GM12892 (cell line): ENCODE measurements around the gene L3MBTL3.
A peak's percentile ranks its signal among the peaks of the same experiment; 100 is the strongest.

Experiments used
- DNase-seq: peaks from one replicate; pipeline ENCODE4 v3.0.0; 2011; ENCODE audit not compliant: insufficient read length
- FAIRE-seq: peaks from 2 replicates; lab custom pipeline; 2011; peaks lifted over from hg19 to GRCh38; lab: Jason Lieb, UNC
- POLR2A ChIP-seq: IDR thresholded peaks from 2 replicates; pipeline ENCODE4 v1.6.1; 2011; ENCODE audit warnings: low read depth, low read length, control low read depth
- POLR2AphosphoS5 ChIP-seq: IDR thresholded peaks from 2 replicates; pipeline ENCODE4 v1.6.1; 2011; ENCODE audit warnings: low read depth, low read length, control low read depth
- TAF1 ChIP-seq: IDR thresholded peaks from 2 replicates; pipeline ENCODE4 v1.6.1; 2011; ENCODE audit warnings: low read depth, mild to moderate bottlenecking, control low read depth, low read length, borderline replicate concordance

L3MBTL3 gene

DNA sequence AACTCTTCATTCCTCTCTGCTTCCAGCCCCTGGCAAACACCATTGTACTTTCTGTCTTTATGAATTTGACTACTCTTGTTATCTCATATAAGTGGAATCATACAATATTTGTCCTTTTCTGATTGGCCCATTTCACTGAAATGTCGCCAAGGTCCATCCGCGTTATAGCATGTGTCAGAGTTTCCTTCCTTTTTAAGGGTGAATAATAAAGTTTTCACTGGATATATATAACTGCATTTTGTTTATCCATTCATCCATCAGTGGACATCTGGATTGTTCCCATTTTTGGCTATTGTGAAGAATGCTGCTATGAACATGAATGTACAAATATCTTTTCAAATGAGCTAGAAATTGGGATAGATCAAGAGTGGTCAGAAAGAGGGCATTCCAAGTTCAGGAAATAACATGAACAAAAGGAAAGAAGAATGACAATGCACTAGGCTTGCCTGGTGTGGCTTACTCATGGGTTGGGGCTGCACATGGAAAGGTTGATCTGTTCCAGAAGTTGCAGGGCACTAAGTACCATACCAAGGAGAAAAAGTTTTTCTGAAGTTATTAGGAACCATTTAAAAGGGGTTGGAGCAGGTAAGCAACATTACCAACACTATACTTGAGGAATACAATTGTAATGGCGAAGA, 10.0 kb upstream of the L3MBTL3 start:
- DNase-seq, result no peak
- TF ChIP-seq POLR2AphosphoS5 (no peak), POLR2A (no peak), TAF1 (no peak)
- FAIRE-seq, result no peak

DNA sequence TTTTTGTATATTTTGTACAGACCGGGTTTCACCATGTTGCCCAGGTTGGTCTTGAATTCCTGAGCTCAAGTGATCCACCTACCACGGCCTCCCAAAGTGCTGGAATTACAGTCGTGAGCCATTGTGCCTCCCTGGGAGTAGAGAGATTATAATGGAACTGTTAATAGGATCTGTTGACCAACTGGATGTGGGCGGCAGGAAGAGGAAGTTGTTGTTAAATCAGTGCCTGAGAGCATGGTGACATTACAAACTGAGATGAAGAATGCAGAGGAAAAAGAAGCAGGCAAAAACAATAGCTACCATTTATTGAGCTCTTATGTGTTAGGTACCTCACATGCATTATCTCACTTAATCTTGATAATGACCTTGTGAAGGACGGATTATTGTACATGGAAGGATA, 9.2 kb upstream of the L3MBTL3 start:
- no peak for TF ChIP-seq TAF1
- no peak for TF ChIP-seq POLR2A
- no peak for TF ChIP-seq POLR2AphosphoS5
- FAIRE-seq, result no peak
- DNase-seq, result no peak

DNA sequence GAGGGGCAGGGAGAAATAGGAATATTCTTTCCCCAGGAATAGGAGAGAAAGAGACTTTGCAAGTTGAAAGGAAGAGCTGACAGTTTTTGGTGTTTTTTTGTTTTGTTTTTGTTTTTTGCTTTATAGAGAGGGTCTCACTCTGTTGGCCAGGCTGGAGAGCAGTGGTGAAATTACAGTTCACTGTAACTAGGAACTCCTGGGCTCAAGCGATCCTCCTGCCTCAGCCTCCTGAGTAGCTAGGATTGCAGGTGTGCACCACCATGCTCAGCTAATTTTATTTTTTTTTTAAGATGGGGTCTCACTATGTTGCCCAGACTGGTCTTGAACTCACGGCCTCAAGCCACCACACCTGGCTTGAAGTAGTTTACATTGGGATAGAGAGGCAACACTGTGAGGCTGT, 8.0 kb upstream of the L3MBTL3 start:
- FAIRE-seq (no peak), DNase-seq (no peak)
- TF ChIP-seq TAF1 (no peak), POLR2AphosphoS5 (no peak), POLR2A (no peak)

GRCh38 chr6:130012728-130013127, 5.7 kb upstream of the L3MBTL3 start:
- no peak for DNase-seq
- FAIRE-seq, result no peak
- TF ChIP-seq POLR2AphosphoS5 (no peak), TAF1 (no peak), POLR2A (no peak)

- DNase-seq (peak; percentile 21), FAIRE-seq (no peak)
- TF ChIP-seq POLR2A (no peak), TAF1 (no peak), POLR2AphosphoS5 (no peak)
Observed at GRCh38 chr6:130018744-130019325, 454 bp downstream of the L3MBTL3 start.

GRCh38 chr6:130019326-130020072, 1.1 kb downstream of the L3MBTL3 start:
- TF ChIP-seq POLR2AphosphoS5, result no peak
- no peak for TF ChIP-seq TAF1
- no peak for TF ChIP-seq POLR2A
- FAIRE-seq, result peak; percentile 56
- peak; percentile 17 for DNase-seq

DNA sequence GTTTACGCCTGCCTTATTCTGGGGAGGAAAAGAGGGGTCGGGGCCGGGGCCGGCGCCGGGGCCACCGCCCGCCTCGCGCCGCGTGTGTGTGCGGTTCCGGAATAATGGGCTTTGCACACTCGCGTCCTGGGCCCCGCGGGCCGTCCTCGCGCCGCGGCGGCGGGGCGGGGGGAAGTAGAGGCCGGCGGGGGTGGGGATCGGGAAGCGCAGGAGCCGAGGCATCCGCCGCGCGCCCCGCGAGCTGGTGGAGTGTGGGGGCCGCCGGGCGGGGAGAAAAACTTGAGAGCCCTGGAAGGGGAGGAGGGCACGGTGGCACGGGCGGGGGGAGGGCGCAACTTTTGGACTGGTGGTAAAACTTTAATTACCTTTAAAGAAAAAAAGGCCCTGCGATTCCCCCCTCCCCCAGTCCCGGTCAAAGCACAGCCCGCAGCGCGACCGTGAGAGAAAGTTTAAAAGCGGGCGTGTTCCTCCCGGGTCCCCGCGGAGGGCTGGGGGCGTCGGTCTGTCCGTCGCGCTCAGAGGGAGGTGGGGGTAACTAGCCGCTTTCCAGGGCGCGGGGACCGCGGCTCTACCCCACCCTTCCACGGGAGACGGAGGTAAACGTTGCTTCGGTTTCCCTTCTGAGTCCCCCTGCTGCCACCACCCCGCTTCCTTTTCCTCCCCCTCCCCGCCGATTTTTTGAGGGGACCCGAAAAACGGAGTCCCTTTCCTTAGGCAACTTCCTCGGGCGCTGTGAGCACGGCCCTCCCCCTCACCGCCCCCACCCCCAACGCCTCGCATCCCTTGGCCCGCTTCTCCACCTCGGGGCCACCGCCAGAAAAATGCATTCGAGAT, 1.9 kb downstream of the L3MBTL3 start:
- TF ChIP-seq POLR2AphosphoS5 (no peak), TAF1 (no peak), POLR2A (no peak)
- DNase-seq, result peak; percentile 27
- no peak for FAIRE-seq

GRCh38 chr6:130020907-130021629, 2.7 kb downstream of the L3MBTL3 start:
- DNase-seq, result peak; percentile 23
- TF ChIP-seq TAF1 (no peak), POLR2A (no peak), POLR2AphosphoS5 (no peak)
- FAIRE-seq, result peak; percentile 92

DNA sequence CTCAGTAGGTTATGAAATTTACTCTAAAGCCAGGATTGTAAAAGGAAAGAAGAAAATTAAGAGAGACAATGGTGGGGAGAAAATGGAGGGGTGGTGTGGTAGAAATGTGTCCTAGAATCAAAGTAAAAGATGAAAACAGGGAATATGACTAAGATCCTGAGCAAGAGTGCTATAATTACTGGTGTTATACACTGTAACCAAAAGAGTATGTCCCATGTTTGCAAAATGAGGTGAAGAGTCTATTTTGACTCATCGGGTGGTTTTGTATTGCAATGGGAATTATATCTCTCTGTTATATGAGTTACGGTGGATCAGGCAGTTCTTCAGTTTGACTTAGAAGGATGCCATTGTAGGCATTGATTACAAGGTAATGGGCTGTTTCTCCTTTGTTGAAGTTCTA, 8.5 kb downstream of the L3MBTL3 start:
- DNase-seq (no peak), FAIRE-seq (no peak)
- TF ChIP-seq TAF1 (no peak), POLR2A (no peak), POLR2AphosphoS5 (no peak)

DNA sequence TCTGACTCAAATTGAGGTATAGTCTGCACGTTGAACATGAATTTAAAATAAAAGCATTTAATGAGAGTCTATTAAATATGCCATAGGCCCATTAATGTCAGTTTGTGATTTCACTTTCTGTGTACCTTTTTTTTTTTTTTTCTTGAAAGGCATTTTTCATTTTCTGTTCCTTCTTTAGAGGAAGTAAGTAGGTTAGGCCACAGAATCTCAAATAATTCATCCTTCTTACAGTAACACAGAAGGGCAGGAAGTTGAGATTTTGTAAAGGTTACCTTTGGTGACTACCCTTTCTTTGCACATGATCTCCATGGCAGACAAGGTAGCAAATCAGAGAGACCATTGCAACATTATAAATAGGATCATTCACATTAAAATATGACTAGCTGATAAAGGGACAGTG, 9.6 kb downstream of the L3MBTL3 start:
- TF ChIP-seq POLR2A (no peak), TAF1 (no peak), POLR2AphosphoS5 (no peak)
- DNase-seq (no peak), FAIRE-seq (peak; percentile 74)
